GM12801 (cell line): ENCODE data around the gene CMTM8.

Source experiments
- CTCF ChIP-seq: IDR thresholded peaks from one replicate; pipeline ENCODE4 v1.5.1; 2011; ENCODE audit warnings: control low read depth; ENCODE audit not compliant: insufficient read length; ENCODE audit errors: extremely low read depth

CMTM8 gene

GRCh38 chr3:32360493-32360827 lies 122.0 kb downstream of the CMTM8 start:
- no peak for TF ChIP-seq CTCF

DNA sequence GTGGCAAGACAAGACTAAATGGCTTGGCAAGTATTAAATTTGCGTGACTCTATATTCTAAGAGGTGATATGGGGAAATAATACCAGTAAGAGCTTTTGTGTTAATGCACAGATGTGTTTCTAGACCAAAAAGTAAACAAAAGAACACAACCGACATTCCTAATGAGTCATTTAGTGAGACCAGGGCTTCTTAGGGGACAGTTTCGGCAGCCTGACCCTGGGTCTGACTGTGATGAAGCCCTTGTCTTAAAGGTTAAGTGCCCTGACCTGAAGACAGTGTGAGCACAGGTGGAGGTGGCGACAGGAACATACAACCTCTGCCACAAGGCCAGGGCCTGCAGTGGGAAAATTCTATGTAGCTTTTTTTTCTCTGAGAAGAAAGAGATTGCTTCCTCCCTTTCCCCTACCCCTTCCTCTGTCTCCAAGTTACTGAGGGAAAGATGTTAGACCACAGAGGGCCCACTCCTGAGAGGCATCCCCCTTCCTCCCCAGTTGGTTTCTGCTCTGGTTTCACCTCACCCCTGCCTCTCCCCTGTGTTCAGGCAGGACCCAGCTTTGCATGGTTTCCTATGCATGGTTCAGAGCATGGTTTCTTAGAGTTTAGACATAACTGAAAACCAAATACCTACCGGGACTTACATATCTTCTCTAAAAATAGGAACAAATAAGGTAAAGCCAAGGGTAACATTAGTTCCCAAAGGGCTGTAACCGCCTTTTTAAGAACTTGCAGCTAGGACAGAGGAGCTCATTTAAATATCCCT lies 128.3 kb downstream of the CMTM8 start:
- TF ChIP-seq CTCF = no peak

- no peak for TF ChIP-seq CTCF
Observed at GRCh38 chr3:32367442-32367841, 129.0 kb downstream of the CMTM8 start.

- no peak for TF ChIP-seq CTCF
Observed at GRCh38 chr3:32371461-32372212, 133.2 kb downstream of the CMTM8 start.

- TF ChIP-seq CTCF = no peak
Observed at GRCh38 chr3:32372213-32372490, 133.7 kb downstream of the CMTM8 start.

- TF ChIP-seq CTCF = no peak
Observed at GRCh38 chr3:32373276-32373675, 134.8 kb downstream of the CMTM8 start.

- no peak for TF ChIP-seq CTCF
Observed at GRCh38 chr3:32373844-32374243, 135.4 kb downstream of the CMTM8 start.
